GM21360 (cell line): ENCODE measurements around the gene BTBD10.

Experiments
- ATAC-seq: cut with Tn5 transposase; IDR thresholded peaks from one replicate; pipeline ENCODE4 v1.9.1; 2021; ENCODE audit warnings: mild to moderate bottlenecking, moderate library complexity; ENCODE audit not compliant: unreplicated experiment

Gene BTBD10

DNA sequence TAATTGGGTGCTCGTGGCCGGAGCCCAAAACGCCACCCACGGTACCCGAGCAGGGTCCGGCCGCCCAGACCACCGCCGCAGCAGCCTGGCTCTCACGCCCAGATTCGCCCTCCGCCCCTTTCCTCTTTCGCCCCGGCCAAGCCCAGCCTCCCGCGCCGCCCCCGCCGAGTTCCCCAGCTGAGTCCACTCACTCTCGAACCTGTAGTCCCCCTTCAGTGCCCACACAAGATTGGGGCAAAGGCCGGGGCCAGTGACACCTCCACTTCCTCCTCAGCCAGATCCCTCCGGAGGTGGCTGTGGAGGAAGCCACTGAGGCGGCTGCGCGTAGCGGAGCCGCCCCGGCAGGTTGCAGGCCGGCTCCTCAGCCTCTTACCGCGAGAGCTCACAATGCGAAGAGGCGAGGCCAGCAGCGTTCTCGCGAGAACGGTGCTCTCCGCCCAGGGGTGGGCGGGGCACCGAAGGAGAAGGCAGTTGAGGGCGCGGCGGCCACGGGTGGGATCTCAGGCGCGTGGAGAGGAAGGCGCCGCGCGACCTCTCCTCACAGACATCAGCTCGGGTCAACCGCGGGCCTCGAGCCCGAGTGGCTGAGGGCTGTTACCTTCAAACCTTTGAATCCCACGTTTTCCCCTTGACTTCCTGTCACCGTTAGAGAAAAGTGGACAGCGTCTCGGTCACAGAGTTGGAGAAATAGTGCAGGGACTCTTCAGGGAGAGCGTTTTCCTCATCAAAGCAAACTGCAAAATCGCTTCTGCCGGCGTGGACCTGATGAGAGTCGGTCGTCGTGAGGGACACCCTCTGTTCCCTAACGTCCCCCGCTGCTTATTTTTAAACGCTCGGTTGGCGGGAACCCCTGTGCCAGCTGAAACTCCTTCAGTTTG, at the start of gene BTBD10:
Gene BTBD10 (minus strand): TSS at position 322 of the 878 bp plus-strand sequence. CDS start 18,098 bp downstream, outside the sequence.
- peak; percentile 97 for ATAC-seq

DNA sequence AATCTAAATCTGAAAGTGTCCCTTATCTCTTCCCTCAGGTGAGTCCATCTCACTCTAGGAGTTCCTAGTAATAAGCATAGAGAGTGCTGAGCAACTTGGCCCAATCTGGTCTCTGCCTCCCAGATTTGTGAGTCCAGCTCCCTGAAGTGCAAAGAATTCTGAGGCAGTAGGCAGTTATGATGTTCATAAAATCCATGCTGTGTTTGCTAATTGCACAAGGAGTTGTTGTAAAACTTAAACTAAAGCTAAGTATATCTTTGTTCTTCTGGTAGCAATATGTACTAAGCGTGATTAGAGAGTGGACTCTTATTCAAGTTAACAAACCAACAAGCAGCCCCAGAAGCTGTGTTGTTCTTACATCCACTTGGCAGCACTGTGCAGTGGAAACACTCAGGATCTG, 40.4 kb upstream of the BTBD10 start:
- ATAC-seq = no peak

DNA sequence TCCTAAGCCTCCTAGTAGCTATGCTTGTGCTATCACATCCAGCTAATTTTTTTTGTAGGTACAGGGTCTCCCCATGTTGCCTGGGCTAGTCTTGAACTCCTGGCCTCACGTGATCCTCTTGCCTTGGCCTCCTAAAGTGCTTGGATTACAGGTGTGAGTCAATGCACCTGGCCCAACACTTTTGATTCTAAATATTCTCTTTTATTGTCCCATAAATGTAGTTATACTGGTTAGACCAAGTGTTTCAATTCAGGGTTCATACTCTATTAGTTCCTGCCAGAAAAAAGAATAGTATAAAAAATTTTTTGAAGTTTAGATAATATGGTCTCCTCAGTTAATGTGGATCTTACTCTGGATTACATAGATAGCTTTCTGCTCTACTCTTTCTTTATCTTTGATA, 39.5 kb upstream of the BTBD10 start:
- ATAC-seq = no peak

DNA sequence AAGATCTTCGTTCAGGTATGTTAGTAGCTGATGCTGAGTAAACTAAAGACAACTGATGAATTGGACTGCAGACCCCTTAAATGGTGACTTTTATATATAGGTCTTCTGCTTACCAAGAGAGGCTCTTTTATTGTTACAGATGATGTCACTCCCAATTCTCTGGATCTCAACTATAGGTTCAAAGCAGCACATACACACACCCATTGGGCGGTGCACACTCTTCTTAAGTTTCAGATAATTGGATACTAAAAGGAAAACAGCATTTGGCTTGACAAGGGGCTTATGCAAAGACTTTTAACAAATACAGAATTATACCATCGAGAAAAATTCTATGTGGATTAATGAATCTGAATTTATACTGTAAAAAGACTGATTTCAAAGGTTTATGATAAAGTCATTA, 32.9 kb upstream of the BTBD10 start, which contains the start of gene PTH:
Gene PTH (minus strand): TSS at position 69 of the 400 bp plus-strand sequence. CDS start 3,142 bp downstream, outside the sequence.
- ATAC-seq = no peak

- no peak for ATAC-seq
Observed at GRCh38 chr11:13494051-13494450, 31.0 kb upstream of the BTBD10 start.

DNA sequence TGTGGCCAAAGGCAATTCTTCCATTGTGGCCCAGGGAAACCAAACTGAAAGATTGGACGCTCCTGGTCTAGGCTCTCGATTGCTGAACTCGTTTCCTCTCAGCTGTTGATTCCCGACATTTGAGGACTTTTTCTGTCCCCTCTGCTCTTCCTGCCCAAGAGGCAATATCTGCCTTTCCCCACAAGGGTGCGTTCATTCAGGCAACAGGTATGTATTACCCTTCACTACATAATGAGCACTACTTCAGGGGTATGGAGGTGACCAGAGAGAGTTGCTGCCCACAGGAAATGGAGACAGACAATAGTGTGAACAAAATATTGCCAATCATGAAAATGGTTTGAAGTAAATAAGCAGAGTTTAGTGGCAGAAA, 24.6 kb upstream of the BTBD10 start:
- ATAC-seq = peak; percentile 66

DNA sequence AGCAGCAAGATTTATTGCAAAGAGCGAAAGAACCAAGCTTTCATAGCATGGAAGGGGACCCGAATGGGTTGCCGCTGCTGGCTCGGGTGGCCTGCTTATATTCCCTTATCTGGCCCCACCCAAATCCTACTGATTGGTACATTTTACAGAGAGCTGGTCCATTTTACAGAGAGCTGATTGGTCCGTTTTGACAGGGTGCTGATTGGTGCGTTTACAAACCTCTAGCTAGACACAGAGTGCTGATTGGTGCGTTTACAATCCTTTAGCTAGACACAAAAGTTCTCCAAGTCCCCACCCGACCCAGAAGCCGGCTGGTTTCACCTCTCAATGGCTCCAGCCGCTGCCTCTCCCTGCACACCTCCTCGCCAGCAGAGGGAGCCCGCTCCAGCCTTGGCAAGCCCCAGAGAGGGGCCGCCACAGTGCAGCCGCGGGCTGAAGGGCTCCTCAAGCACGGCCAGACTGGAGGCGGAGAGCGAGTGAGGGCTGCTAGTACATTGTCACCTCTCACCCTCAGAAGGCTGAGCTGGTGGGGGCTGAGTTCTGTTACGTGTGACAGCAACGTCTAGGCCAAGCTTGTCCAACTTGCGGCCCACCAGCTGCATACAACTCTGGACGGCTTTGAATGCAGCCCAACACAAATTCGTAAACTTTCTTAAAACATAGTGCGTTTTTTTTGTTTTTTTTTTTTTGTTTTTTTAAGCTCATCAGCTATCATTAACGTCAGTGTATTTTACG, 24.1 kb upstream of the BTBD10 start:
- peak; percentile 89 for ATAC-seq

- no peak for ATAC-seq
Observed at GRCh38 chr11:13480198-13480597, 17.2 kb upstream of the BTBD10 start.

GRCh38 chr11:13479688-13480087, 16.7 kb upstream of the BTBD10 start:
- ATAC-seq = no peak

- ATAC-seq = no peak
Observed at GRCh38 chr11:13475091-13475490, 12.1 kb upstream of the BTBD10 start.

- no peak for ATAC-seq
Observed at GRCh38 chr11:13473013-13473722, 10.1 kb upstream of the BTBD10 start.

GRCh38 chr11:13468750-13469149, 5.7 kb upstream of the BTBD10 start:
- no peak for ATAC-seq

- no peak for ATAC-seq
Observed at GRCh38 chr11:13465909-13466371, 2.9 kb upstream of the BTBD10 start.

- no peak for ATAC-seq
Observed at GRCh38 chr11:13463779-13464290, 813 bp upstream of the BTBD10 start.

DNA sequence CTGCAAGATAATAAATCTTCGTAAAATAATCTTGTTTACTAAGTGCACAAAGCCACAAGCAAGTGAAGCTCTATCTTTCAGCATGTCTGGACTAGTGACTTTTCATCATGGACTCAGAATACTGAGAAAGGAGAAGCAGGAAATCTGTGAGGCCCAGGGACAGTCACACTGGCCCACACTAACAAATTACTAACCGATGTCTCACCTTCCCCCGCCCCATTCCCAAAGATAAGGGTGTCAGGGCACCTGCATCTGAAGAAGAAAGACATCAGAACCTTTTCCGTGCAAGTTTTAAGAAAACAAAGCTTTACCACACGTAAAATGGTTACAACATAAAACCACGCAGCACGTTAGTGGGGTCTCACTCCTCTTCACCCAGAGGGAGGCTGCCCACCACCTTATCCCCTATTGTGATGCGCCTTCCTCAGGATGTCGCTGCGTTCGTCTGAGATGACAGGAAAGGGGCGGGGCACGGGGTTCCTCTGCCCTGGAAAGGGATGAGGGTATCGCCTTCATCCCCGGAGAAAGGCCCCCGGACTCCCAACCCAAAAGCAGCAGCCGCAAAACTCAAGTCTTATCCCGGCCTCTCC, 616 bp downstream of the BTBD10 start:
- peak; percentile 35 for ATAC-seq

GRCh38 chr11:13461291-13461690, 1.7 kb downstream of the BTBD10 start:
- ATAC-seq = no peak

- ATAC-seq = no peak
Observed at GRCh38 chr11:13450832-13451397, 12.1 kb downstream of the BTBD10 start.

DNA sequence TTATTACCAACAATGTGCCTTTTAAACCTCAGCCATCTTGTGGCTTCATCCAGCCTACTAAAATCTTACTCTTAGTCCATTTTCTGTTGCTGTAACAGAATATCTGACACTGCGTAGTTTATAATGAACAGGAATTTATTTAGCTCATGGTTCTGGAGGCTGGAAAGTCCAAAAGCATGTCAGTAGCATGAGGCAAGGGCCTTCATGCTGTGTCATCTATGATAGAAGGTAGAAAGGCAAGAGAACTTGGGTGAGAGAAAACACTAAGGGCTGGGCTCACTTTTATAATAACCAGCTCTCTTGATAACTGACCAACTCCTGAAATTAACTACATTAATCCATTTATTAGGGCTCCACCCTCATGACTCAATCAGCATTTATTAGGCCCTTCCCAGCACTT, 13.5 kb downstream of the BTBD10 start:
- ATAC-seq = no peak

GRCh38 chr11:13448876-13449275, 14.1 kb downstream of the BTBD10 start:
- ATAC-seq = no peak

DNA sequence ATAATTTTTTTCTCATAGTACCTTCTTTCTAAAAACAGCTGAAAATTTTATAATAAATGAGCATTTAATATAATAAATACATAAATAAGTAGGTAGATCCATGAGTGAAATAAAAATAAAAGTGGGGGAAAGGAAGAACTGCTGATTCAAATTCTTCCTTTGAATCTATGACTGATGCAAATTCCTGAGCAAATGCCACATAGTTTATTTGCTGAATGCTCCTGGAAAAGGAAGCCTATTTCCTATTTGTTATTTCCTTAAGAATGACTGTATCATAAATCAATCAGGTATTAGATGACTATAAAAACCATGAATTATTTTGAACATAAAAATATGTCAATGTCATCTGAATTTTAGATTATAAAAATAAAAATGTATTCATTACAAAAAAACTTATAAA, 16.6 kb downstream of the BTBD10 start:
- ATAC-seq = no peak
